ENCODE results near the gene BMP6. TPM values are rescaled to one million over a fixed set of nuclear protein-coding genes. Genes with fewer than 3 reads are reported as not detected.

BMP6 gene
- polyA plus RNA-seq, 1 donor from 2014 or later, result 2.4 TPM

GRCh38 chr6:7730784-7731227 is 4.9 kb downstream of the BMP6 start:
- TF ChIP-seq RAD21 (conservative IDR thresholded peaks at IDR 0.05), result no peak
- TF ChIP-seq CTCF (IDR thresholded peaks at IDR 0.05; ENCODE audit: poor library complexity, severe bottlenecking), result no peak
- TF ChIP-seq EZH2 (IDR thresholded peaks at IDR 0.05; ENCODE audit: borderline replicate concordance, insufficient read depth, low read length, poor library complexity, severe bottlenecking), result no peak
- TF ChIP-seq POLR2AphosphoS5 (IDR thresholded peaks at IDR 0.05), result no peak
- TF ChIP-seq REST (IDR thresholded peaks at IDR 0.05; ENCODE audit: borderline replicate concordance), result no peak
- TF ChIP-seq EP300 (conservative IDR thresholded peaks at IDR 0.05; ENCODE audit: poor library complexity, severe bottlenecking), result no peak
- TF ChIP-seq MXI1 (conservative IDR thresholded peaks at IDR 0.05; ENCODE audit: poor library complexity, severe bottlenecking), result no peak
- no peak for TF ChIP-seq SMC3 (conservative IDR thresholded peaks at IDR 0.05; ENCODE audit: poor library complexity)
- no peak for TF ChIP-seq TAF1 (IDR thresholded peaks at IDR 0.05; ENCODE audit: low read depth)
- no peaks in the 10 kb centered on the region for H3K9me2 ChIP-seq (ENCODE audit: insufficient read depth, low read length)
- no peak overlapping the region for H3K4me3 ChIP-seq (ENCODE audit: low read length)
- H3K36me3 ChIP-seq (ENCODE audit: insufficient read depth, low read length), result no peaks in the 10 kb centered on the region
- H3K27me3 ChIP-seq (ENCODE audit: insufficient read depth, low read depth, low read length), result peaks cover 46% of the 10 kb centered on the region
- no peaks in the 10 kb centered on the region for H3K9me3 ChIP-seq (ENCODE audit: low read length)
- H3K27ac ChIP-seq (ENCODE audit: low read length), result no peak overlapping the region
- no peaks in the 10 kb centered on the region for H3F3A ChIP-seq (ENCODE audit: insufficient read depth, low read length, poor library complexity, severe bottlenecking)
- H4K20me1 ChIP-seq (ENCODE audit: insufficient read depth), result no peaks in the 10 kb centered on the region
- H2AFZ ChIP-seq (ENCODE audit: low read depth, low read length), result no peak overlapping the region
- H3K9ac ChIP-seq (ENCODE audit: low read length), result no peak overlapping the region
- H3K79me2 ChIP-seq (replicated peaks; ENCODE audit: insufficient read depth, low read length), result no peaks in the 10 kb centered on the region
- H3K4me2 ChIP-seq (ENCODE audit: low read length), result no peak overlapping the region

GRCh38 chr6:7731294-7731693 is 5.4 kb downstream of the BMP6 start:
- Histone ChIP-seq H3K27me3 (ENCODE audit: insufficient read depth, low read depth, low read length) (peaks cover 41% of the 10 kb centered on the region), H2AFZ (ENCODE audit: low read depth, low read length) (no peak overlapping the region), H3K9ac (ENCODE audit: low read length) (no peak overlapping the region), H3K4me2 (ENCODE audit: low read length) (no peak overlapping the region), H3K27ac (ENCODE audit: low read length) (no peak overlapping the region), H4K20me1 (ENCODE audit: insufficient read depth) (no peaks in the 10 kb centered on the region), H3F3A (ENCODE audit: insufficient read depth, low read length, poor library complexity, severe bottlenecking) (no peaks in the 10 kb centered on the region), H3K9me2 (ENCODE audit: insufficient read depth, low read length) (no peaks in the 10 kb centered on the region), H3K9me3 (ENCODE audit: low read length) (no peaks in the 10 kb centered on the region), H3K4me3 (ENCODE audit: low read length) (no peak overlapping the region), H3K36me3 (ENCODE audit: insufficient read depth, low read length) (no peaks in the 10 kb centered on the region), H3K79me2 (replicated peaks; ENCODE audit: insufficient read depth, low read length) (no peaks in the 10 kb centered on the region)
- TF ChIP-seq CTCF (IDR thresholded peaks at IDR 0.05; ENCODE audit: poor library complexity, severe bottlenecking), result no peak
- TF ChIP-seq EZH2 (IDR thresholded peaks at IDR 0.05; ENCODE audit: borderline replicate concordance, insufficient read depth, low read length, poor library complexity, severe bottlenecking), result no peak
- TF ChIP-seq TAF1 (IDR thresholded peaks at IDR 0.05; ENCODE audit: low read depth), result no peak
- TF ChIP-seq POLR2AphosphoS5 (IDR thresholded peaks at IDR 0.05), result no peak
- no peak for TF ChIP-seq REST (IDR thresholded peaks at IDR 0.05; ENCODE audit: borderline replicate concordance)

Measured in neural cell (in vitro differentiated cells).